Skeletal muscle satellite cell (primary cell): ENCODE results near the gene RAD51AP2.

ENCODE experiments used
- H3K27me3 ChIP-seq: 2 replicates; pipeline ENCODE4 v1.7.0; 2013; ENCODE audit warnings: low read length; ENCODE audit not compliant: control insufficient read depth, insufficient read depth
- H3K36me3 ChIP-seq: 2 replicates; pipeline ENCODE4 v1.7.0; 2013; ENCODE audit warnings: mild to moderate bottlenecking, control low read depth, low read length; ENCODE audit not compliant: insufficient read depth
- H3K4me1 ChIP-seq: 2 replicates; pipeline ENCODE4 v1.7.0; 2013; ENCODE audit warnings: low read length; ENCODE audit not compliant: control insufficient read depth, insufficient read depth
- H3K4me2 ChIP-seq: 2 replicates; pipeline ENCODE4 v1.7.0; 2013; ENCODE audit warnings: mild to moderate bottlenecking, low read length
- H3K4me3 ChIP-seq: 2 replicates; pipeline ENCODE4 v1.7.0; 2013; ENCODE audit warnings: low read length
- H3K9ac ChIP-seq: 2 replicates; pipeline ENCODE4 v1.7.0; 2013; ENCODE audit warnings: mild to moderate bottlenecking, low read depth, low read length, moderate library complexity
- H3K9me3 ChIP-seq: replicated peaks from 2 replicates; pipeline ENCODE4 v1.7.0; 2013; ENCODE audit warnings: mild to moderate bottlenecking, control low read depth, low read length

Gene RAD51AP2

DNA sequence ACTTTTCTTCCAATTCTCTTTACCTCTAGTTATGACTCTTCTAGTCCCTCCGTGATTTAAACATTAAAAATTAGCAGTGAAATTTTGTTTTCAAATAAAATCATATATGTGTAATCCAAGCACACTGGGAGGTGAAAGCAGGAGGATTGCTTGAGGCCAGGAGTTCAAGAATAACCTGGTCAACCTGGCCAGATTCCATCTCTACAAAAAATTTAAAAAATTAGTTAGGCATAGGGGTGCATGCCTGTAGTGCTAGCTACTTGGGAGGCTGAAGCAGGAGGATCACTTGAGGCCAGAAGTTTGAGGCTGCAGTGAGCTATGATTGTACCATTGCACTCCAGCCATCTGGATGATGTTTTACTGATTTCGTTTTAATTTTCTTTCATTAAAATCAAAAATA, 15.3 kb upstream of the RAD51AP2 start:
- no peaks in the 10 kb centered on the region for H3K36me3 ChIP-seq
- H3K4me3 ChIP-seq: no peak overlapping the region
- no peak overlapping the region for H3K4me2 ChIP-seq
- peaks cover under 1% of the 10 kb centered on the region for H3K4me1 ChIP-seq
- no peak overlapping the region for H3K9ac ChIP-seq
- no peaks in the 10 kb centered on the region for H3K9me3 ChIP-seq
- H3K27me3 ChIP-seq: peaks cover 43% of the 10 kb centered on the region

DNA sequence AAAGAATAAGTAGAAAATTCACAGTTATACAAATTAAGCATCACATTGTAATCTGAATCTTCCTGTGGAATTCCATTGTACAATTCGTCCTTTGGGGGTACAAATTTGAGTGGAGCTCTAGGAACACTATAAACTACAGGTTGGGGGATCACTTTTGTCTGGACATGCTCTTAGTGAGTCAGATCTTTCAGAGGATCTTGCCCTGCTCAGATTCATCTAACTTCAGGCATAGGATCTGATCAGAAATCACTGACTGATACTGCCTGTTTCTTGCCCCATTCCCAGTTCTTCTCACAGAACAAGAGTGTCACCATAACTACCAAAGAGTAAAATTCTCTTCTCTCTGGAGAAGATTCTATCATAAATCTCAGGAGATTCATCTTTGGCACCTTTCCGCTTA, 11.5 kb upstream of the RAD51AP2 start:
- Histone ChIP-seq H3K4me1 (no peaks in the 10 kb centered on the region), H3K36me3 (no peaks in the 10 kb centered on the region), H3K4me3 (no peak overlapping the region), H3K4me2 (no peak overlapping the region), H3K9me3 (no peaks in the 10 kb centered on the region), H3K27me3 (peaks cover 33% of the 10 kb centered on the region), H3K9ac (no peak overlapping the region)

DNA sequence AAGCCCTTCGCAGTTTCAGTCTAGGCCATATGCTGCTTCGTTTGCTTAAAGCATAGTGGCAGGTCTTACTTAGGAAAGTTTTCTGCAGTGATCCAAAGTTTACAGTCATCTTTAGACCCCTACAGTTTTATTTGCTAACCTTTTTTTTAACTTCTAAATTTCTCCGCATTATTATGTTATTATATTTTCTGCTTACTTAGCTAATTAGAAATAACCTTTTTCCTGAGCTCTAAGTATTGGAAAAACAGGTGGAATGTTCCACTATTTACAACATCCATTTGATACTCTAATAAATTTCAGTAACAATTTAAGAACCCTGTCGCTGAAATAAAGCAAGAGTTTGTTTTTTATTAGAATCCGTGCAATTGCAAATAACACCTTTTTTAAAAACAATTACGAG, 4.1 kb upstream of the RAD51AP2 start:
- Histone ChIP-seq H3K9ac (no peak overlapping the region), H3K27me3 (peaks cover 30% of the 10 kb centered on the region), H3K4me3 (no peak overlapping the region), H3K36me3 (no peaks in the 10 kb centered on the region), H3K4me2 (no peak overlapping the region), H3K9me3 (no peaks in the 10 kb centered on the region), H3K4me1 (peaks cover 6% of the 10 kb centered on the region)

DNA sequence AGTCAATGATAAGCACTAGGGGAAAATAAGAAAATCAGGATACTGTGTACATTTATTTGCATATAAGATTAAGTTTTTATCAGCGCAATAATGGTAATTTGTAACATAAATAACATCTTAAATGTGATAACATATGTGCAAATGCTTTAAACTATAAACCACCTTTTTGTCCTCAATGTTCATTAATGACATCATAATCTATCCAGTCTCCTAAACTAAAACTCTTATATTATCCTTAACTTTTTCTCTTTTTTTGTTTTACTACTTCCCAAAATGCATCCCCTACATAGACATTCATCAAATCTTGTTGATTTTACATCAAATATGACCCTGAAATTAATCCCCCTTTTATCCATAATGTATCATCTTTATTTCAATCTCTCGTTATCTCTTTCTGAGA, 3.4 kb upstream of the RAD51AP2 start:
- Histone ChIP-seq H3K4me2 (no peak overlapping the region), H3K27me3 (peaks cover 29% of the 10 kb centered on the region), H3K36me3 (no peaks in the 10 kb centered on the region), H3K4me3 (no peak overlapping the region), H3K4me1 (peaks cover 6% of the 10 kb centered on the region), H3K9me3 (no peaks in the 10 kb centered on the region), H3K9ac (no peak overlapping the region)

DNA sequence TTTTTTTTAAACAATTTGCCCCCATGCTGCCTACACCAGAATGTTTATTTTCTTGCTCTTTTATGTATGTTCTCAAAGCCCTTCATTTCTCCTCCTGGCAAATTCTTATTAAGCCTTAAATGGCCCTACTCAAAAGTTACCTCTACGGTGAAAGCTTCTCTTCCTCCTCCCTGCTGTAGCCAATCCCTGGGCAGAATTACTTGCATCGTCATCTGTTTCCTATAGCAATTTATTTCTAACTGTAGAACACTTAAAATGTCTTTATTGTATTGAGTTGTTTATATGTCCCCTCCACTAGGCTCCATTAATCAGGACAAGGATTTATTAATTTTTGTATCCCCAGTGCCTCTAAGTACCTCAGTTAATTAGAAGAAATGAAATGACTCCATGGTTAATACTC, 2.5 kb upstream of the RAD51AP2 start:
- Histone ChIP-seq H3K9me3 (no peaks in the 10 kb centered on the region), H3K4me1 (peaks cover 6% of the 10 kb centered on the region), H3K4me3 (no peak overlapping the region), H3K27me3 (peaks cover 24% of the 10 kb centered on the region), H3K4me2 (no peak overlapping the region), H3K36me3 (no peaks in the 10 kb centered on the region), H3K9ac (no peak overlapping the region)

DNA sequence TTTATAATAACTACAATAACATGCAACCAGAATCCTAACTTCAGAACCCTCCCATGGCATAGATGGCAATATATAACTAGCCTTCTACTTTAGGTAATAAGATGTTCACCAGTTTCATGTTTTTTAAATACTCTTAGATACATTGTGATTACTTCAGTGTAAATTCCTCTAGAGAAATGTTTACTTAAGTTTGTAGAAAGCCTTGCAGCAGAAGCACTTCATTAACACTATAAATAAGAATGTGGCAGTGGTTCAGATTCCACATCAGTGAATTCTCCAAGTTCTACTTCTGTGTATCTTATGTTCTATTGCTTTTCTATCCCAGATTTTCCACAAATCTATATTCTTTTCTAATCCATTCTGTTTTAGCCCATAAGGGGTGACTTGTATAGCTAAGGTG, 1.2 kb upstream of the RAD51AP2 start:
- Histone ChIP-seq H3K9me3 (no peaks in the 10 kb centered on the region), H3K9ac (no peak overlapping the region), H3K36me3 (no peaks in the 10 kb centered on the region), H3K4me3 (no peak overlapping the region), H3K27me3 (peaks cover 24% of the 10 kb centered on the region), H3K4me1 (peaks cover 6% of the 10 kb centered on the region), H3K4me2 (no peak overlapping the region)

DNA sequence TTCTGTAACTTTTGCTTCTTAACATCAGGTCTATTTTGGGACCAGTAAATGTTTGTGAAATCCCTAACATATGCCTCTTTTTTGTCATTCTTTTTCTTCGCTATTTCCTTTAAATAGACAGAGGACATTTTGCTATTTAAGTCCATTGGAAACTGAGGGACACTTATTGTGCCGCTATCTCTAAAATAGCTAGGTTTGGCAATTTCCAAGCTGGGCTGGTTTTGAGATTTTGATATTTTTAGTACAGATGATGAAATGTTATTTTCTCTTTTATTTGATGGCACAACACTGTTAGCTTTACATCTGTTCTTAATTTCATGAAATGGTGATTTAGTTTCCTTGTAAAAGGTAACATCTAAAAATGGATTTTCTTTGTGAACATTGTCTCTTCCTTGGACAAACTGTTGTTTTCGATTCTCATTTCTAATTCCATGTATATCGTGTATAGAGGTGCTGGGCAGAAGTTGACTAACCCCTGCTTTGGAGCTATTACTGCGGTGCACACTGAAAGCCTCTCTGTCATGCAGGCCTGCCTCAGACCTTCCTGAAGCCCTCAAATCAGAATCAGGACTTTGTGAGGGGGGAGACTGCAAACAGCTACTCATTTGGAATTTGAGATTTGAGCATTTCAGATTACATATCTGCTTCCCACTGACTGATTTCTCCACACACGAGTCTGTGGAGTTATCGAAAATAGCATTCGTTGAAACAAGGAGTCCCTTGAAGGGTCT, 594 bp downstream of the RAD51AP2 start:
- H3K36me3 ChIP-seq: no peaks in the 10 kb centered on the region
- peaks cover 6% of the 10 kb centered on the region for H3K4me1 ChIP-seq
- peak overlapping the region; percentile 76 for H3K9ac ChIP-seq
- H3K4me2 ChIP-seq: peak overlapping the region; percentile 97
- no peaks in the 10 kb centered on the region for H3K9me3 ChIP-seq
- peak overlapping the region; percentile 86 for H3K4me3 ChIP-seq
- peaks cover 16% of the 10 kb centered on the region for H3K27me3 ChIP-seq

DNA sequence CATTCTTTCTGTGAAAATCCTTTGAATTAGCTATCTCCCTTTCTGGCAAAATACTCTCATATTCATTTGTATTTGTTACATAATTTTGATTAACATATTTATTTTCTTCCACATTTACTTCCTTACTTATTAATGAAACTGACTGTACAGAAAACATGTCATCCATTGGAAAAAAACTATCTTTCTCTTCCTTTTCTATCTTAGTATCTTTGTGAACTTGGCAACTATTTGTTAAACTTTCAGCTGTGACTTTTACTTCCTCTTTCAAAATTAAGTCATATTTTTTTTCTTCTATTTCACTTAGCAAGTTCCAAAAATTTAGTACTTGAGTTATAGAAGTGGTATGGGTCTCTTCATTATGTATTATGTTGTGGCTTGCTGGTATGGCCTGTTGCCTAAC, 2.6 kb downstream of the RAD51AP2 start:
- Histone ChIP-seq H3K4me1 (peaks cover 6% of the 10 kb centered on the region), H3K4me2 (no peak overlapping the region), H3K9ac (no peak overlapping the region)

DNA sequence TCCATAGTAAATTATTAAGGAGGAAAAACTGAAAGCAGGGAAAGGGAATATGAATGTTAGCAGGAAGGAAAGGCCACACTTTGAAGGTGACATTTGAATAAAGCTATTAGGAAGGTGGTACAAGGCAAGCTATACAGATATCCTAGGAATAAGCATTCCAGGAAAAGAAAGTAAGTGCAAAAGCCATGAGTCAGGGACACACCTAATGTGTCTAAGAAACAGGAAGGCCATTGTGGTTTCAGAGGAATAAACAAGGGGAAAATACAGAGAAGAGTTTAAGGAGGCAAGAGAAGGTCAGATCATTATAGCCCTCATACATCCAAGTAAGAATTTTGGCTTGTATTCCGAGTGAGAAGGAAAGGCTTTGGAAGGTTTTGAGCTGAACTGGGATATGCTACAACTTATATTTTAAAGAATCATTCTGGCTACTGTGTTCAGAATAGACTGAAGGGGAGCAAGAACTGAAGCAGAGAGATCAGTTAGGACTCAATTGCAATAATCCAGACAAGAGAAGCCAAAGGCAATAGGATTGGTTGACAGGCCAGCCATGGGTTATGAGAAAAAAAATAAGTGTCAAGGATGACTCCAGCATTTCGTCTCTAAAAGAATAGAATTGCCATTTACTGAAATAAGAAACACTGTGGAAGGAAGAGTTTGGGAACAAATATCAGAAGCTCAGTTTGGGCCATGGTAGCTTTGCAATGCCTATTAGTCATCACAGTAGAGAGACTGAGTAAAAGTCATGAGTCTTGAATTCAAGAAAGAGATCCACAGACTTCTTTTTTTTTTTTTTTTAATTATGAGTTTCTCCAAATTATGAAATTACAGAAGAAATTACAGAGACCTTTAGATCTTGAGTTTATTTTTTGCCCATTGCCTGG, 11.3 kb downstream of the RAD51AP2 start:
- Histone ChIP-seq H3K4me1 (peaks cover 5% of the 10 kb centered on the region), H3K4me3 (no peak overlapping the region), H3K9ac (no peak overlapping the region), H3K4me2 (no peak overlapping the region), H3K9me3 (no peaks in the 10 kb centered on the region), H3K36me3 (no peaks in the 10 kb centered on the region), H3K27me3 (no peaks in the 10 kb centered on the region)

More for the DNA sequence above, 2.6 kb downstream of the RAD51AP2 start:
- H3K9me3 ChIP-seq: no peaks in the 10 kb centered on the region
- H3K36me3 ChIP-seq: no peaks in the 10 kb centered on the region
- H3K27me3 ChIP-seq: peaks cover 10% of the 10 kb centered on the region
- no peak overlapping the region for H3K4me3 ChIP-seq

DNA sequence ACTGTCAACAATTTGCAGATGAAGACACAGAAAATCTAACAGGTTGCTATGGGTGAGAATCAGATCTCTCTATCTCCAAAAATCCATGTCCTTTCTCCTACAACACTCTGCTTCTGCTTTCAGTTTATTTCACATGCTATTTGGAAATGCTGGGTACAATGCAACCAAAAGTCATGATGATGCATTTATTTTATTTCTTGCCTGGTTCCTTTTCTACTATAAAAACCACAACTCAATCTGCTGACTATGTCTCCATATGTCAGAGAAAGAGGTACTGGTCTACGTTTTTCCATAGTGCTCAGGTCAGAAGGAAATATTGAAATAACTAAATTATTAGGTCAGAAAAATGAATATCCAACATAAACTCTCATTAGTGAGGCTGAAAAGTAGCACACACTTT, 20.5 kb downstream of the RAD51AP2 start:
- no peak overlapping the region for H3K9ac ChIP-seq
- no peaks in the 10 kb centered on the region for H3K9me3 ChIP-seq
- H3K4me1 ChIP-seq: no peaks in the 10 kb centered on the region
- H3K36me3 ChIP-seq: no peaks in the 10 kb centered on the region
- H3K4me2 ChIP-seq: no peak overlapping the region
- no peak overlapping the region for H3K4me3 ChIP-seq
- no peaks in the 10 kb centered on the region for H3K27me3 ChIP-seq

DNA sequence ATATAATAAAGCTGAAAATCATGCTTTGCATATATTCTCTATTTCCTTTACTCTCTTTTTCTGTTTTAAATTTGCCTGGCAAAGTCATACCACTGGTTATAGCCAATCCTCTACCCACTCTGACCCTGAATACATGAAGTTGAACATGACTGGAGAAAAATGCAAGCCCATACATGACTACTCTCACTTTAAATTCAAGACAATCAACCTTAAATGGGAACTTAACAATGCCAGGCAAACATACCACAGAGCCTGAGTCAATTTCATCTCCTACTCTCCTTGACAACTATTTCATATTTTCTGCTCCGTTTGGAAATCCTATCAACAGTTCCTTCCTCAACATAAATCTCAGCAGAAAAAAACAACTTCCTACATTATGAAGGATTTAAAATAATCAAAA, 22.6 kb downstream of the RAD51AP2 start:
- no peaks in the 10 kb centered on the region for H3K4me1 ChIP-seq
- no peak overlapping the region for H3K4me2 ChIP-seq
- no peaks in the 10 kb centered on the region for H3K9me3 ChIP-seq
- H3K36me3 ChIP-seq: no peaks in the 10 kb centered on the region
- H3K27me3 ChIP-seq: no peaks in the 10 kb centered on the region
- H3K9ac ChIP-seq: no peak overlapping the region
- no peak overlapping the region for H3K4me3 ChIP-seq
